Brain microvascular endothelial cell (primary cell): ENCODE measurements around the gene TEKT4.
"Not testable (repeated sequence)": the region's sequence is repeated elsewhere in the genome, so short reads cannot be mapped to it uniquely, and the experiment has no call there.

Experiments
- DNase-seq: peaks from one replicate; pipeline ENCODE4 v3.0.0-alpha.2; 2020
- H3K27ac ChIP-seq: fragments of 250-450 bp; sonication (Bioruptor Pico); 2 replicates; pipeline ENCODE4 v1.5.1; 2020; ENCODE audit warnings: mild to moderate bottlenecking, moderate library complexity
- H3K27me3 ChIP-seq: fragments of 250-450 bp; sonication (Bioruptor Pico); replicated peaks from 2 replicates; pipeline ENCODE4 v1.5.1; 2020; ENCODE audit warnings: mild to moderate bottlenecking
- H3K36me3 ChIP-seq: fragments of 250-450 bp; sonication (Bioruptor Pico); replicated peaks from 2 replicates; pipeline ENCODE4 v1.5.1; 2020; ENCODE audit warnings: mild to moderate bottlenecking
- H3K4me3 ChIP-seq: 2 replicates; pipeline ENCODE4 v1.5.1; 2011; ENCODE audit warnings: low read depth, mild to moderate bottlenecking, control low read depth, low read length, moderate library complexity
- CTCF ChIP-seq: IDR thresholded peaks from 2 replicates; pipeline ENCODE4 v1.5.1; 2011; ENCODE audit warnings: low read depth, mild to moderate bottlenecking, moderate library complexity, low read length, control low read depth, inconsistent platforms; ENCODE audit errors: missing control alignments
- in situ Hi-C: cut with HindIII; loops from 2 replicates; pipeline ENCODE4 v1.10.0; 2017; ENCODE audit warnings: low sequenced_read_pairs, low pct_ligation_motif_present

Gene TEKT4

DNA sequence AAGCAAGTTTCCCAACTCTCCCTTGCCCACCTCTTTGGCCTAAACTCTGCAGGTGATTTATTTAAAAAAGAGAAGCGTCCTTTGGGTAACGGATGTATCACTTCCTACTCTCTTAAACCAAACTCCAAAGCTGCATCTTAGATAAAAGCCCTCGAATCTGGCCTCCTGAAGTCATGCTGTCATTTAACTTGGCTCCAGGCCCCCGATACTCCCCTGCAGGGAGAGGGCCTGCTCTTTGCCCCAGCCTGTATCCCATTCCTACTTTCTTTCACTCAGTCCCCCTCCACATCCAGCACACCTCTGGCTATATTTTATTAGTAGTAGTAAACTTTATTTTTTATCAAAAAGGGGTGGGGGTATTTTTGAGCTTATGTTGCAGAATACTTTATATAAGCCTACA, 19.0 kb downstream of the TEKT4 start:
- DNase-seq, result no peak
- Histone ChIP-seq H3K4me3 (no peak overlapping the region), H3K27ac (no peak overlapping the region), H3K27me3 (no peaks in the 10 kb centered on the region), H3K36me3 (no peaks in the 10 kb centered on the region)
- TF ChIP-seq CTCF, result no peak
- in situ Hi-C loops, result no loop called here

DNA sequence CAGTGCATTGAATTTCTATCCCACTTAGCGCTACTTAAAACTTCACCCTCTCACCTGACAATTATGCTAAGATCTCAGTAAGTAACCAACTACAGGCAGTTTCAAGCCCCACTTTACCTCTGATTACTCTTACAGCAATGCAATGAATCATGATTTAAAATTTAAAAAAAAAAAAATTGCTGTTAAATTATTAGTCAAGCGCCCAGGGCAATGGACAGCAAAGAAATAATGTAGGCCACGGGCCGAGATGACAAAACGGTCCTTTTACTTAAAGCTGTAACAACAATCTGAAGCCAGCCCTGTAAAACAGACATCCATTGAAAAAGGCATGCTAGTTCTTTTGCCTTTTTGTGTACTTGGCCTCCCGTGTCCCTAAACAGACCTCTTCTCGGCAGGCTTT, 24.0 kb downstream of the TEKT4 start:
- H3K27me3 ChIP-seq, in situ Hi-C loops, H3K36me3 ChIP-seq, H3K27ac ChIP-seq, DNase-seq, H3K4me3 ChIP-seq: not testable (repeated sequence)

GRCh38 chr2:94906976-94907375, 35.7 kb downstream of the TEKT4 start:
- H3K36me3 ChIP-seq, DNase-seq, H3K27ac ChIP-seq, H3K27me3 ChIP-seq, H3K4me3 ChIP-seq, in situ Hi-C loops: not testable (repeated sequence)

DNA sequence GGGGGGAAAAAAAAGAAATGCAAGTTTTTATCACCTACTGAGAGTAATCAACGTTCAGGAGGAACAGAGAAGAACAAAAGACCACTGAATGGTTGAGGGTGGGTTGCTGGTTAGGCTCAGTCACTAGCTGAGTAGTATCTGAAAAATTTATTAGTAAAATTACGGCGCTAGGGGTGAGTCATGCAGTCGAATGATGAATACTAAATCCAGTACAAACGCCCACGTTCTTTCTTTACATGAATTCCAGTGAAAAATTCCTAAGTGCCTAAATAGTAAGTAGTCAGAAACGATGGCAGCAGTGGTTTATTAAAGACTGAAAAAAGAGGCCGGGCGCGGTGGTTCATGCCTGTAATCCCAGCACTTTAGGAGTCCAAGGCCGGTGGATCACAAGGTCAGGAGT, 52.0 kb downstream of the TEKT4 start:
- H3K36me3 ChIP-seq, result no peaks in the 10 kb centered on the region
- no peaks in the 10 kb centered on the region for H3K27me3 ChIP-seq
- DNase-seq, result no peak
- TF ChIP-seq CTCF, result no peak
- H3K4me3 ChIP-seq, result no peak overlapping the region
- in situ Hi-C loops, result no loop called here
- H3K27ac ChIP-seq, result no peak overlapping the region

- DNase-seq, H3K27ac ChIP-seq, H3K4me3 ChIP-seq, H3K27me3 ChIP-seq, H3K36me3 ChIP-seq, in situ Hi-C loops: not testable (repeated sequence)
Measured at GRCh38 chr2:94924999-94925398, 53.8 kb downstream of the TEKT4 start.
